ENCODE results near the gene CCDC83.

CCDC83 gene

GRCh38 chr11:85855341-85855656 lies at the start of gene CCDC83:
CCDC83 (plus strand) TSS chr11:85855383; CDS start chr11:85865124, 9,741 bp downstream.
- no peak for FAIRE-seq

GRCh38 chr11:85805387-85805786 lies 49.8 kb upstream of the CCDC83 start:
- no peak for FAIRE-seq

DNA sequence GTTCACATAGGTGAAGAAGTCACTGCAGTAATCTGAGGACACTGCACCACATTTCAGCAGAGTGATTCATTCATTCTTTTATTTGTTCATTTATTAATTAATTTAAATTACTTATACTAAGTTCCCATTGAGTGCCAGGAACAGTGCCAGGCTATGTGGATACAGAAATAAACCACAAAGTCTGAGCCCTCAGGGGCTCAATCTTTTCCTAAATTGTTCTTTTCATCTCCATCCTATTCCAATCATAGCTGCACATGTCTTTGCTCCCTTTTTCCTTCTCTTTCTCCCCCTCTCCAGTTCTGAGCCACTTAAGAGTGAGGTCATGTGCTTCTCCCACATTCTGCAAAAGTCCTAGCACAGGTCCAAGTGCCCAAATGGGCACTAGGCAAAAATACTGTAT lies 49.2 kb upstream of the CCDC83 start:
- FAIRE-seq: no peak

DNA sequence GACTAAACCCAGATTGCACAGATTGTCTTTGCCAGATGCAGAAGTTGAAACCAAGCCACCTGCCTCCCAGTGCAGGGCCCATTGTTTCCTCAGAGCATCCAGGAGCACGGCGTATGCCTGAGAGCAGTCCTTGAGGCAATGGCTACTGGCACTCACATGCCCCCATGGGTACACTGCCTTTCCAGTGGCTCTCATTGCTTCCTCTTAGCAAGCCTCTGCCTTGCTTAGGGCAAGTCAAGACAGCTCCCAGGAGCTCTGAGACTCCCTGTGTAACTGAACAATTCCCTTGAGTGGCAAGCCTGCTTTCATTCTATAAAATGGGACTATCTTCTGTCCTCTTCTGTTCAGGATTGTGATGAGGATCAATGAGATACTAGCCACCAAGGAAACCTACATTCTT lies 48.3 kb upstream of the CCDC83 start:
- FAIRE-seq: no peak

DNA sequence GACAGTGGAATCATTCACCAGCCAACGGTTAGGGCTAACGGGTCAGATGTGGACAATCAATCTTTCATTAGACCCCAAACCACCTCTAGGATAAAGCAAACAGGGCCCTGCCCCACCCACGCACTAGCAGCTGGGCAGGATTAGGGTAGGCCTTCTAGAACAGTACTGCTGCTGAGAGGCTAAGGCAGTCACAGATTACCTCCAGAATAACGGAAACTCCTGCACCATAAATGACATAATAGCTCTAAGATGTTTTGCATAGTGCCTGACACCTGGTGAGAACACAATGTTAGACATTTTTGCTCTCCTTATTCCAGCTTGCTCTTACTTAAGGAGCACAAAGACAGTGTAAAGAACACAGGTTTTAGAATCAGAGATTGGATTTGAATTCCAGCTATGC lies 46.0 kb upstream of the CCDC83 start:
- no peak for FAIRE-seq

- no peak for FAIRE-seq
Observed at GRCh38 chr11:85809863-85810262, 45.3 kb upstream of the CCDC83 start.

DNA sequence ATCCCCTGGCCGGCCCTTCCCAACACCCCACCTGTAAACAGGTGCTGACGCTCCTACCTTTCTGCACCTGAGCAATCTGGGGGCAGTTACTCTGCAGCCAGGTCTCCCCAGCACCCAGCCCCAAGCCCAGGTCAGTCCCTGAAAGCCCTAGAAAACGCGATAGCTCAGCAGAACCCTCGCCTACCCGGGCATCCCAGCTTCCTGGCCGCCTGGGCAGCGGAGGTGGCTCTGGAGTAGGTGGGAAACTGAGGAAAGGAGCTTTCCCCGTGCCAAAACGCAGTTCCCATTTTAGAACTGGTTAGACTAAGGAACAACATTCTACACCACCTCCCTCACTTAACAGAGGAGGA lies 44.7 kb upstream of the CCDC83 start:
- FAIRE-seq: no peak

DNA sequence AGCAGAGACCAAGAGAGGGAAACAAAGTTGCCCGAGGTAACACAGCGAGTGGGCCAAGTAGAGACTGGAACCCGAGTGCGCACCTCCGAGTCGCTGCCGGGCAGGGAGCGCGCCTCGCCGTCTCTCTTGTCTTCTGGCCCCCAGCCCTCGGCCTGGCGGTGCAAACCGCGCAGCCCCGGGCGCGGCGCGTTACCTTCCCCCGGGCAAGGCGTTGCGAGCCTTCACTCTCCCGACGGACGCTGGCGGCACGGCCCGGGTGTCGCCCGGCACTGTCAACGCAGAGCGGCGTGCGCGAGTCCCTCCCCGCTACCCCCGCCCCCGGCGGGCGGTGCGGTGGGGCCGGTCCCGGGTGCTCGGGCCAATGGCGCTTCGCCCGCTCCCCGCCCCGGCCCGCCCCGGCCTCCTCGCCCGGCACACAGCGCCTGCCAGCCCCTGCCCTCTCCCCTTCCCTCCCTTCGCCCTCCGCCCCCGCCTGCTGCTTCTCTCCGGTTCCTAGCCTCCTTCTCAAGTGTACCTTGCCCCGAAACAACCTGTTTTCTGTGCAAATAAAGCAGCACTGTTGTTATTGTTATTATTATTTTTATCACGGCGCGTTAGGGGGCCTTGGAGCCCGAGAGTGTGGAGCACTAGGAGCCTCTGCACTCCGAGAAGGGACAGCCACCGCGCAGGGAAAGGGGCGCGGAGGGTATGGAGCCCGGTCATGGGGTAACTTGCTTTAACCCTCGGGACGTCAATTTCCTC lies 44.1 kb upstream of the CCDC83 start, which contains the start of gene SYTL2:
Gene SYTL2 (minus strand): TSS at position 271 of the 741 bp plus-strand sequence. CDS start 53,416 bp downstream, outside the sequence.
- FAIRE-seq: no peak

DNA sequence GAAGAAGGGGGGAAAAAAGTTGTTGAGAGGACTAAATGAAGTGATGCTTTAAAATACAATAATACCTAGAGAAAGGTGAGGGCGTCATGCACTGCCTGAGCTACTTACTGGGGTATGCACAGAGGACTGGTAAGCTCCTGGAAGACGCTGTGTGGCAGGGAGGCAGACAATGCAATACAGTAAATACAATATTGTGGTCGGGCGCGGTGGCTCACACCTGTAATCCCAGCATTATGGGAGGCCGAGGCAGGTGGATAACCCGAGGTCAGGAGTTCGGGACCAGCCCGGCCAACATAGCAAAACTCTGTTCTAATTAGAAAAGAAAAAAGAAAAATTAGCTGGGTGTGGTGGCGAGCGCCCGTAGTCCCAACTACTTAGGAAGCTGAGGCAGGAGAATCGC lies 43.6 kb upstream of the CCDC83 start:
- no peak for FAIRE-seq

DNA sequence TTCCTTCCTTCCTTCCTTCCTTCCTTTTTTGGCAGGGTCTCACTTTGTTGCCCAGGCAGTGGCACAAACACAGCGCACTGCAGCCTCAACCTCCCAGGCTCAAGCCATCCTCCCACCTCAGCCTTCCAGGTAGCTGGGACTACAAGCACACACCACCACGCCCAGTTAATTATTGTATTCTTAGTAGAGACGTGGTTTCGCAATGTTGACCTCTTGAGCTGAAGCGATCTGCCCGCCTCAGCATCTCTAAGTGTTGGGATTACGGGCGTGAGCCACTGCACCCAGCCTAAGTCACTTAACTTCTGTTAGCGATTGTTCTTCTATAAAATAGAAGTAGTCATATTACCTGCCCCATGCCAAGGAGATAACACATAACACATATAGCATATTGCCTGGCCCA lies 41.5 kb upstream of the CCDC83 start:
- no peak for FAIRE-seq

GRCh38 chr11:85815186-85815931 lies 39.8 kb upstream of the CCDC83 start:
- FAIRE-seq: no peak

DNA sequence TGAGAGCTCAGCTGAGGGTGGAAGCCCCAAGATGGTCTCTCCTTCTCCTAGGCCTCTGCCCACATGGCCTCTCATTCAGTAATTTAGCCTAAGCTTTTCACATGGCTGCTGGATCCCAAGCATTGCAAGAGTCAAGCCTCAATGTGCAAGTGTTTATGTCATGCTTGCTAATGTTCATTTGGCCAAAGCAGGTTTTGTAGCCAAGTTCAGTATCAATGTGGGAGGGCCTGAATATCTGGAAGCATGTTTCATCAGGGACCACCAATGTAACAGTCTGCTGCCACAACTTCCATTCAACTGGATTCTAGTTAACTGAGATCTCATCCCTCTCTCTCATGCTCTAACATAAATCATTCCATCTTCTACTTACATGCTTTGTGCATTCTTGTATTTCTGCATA lies 35.7 kb upstream of the CCDC83 start:
- FAIRE-seq: no peak

GRCh38 chr11:85821636-85822035 lies 33.5 kb upstream of the CCDC83 start:
- no peak for FAIRE-seq

DNA sequence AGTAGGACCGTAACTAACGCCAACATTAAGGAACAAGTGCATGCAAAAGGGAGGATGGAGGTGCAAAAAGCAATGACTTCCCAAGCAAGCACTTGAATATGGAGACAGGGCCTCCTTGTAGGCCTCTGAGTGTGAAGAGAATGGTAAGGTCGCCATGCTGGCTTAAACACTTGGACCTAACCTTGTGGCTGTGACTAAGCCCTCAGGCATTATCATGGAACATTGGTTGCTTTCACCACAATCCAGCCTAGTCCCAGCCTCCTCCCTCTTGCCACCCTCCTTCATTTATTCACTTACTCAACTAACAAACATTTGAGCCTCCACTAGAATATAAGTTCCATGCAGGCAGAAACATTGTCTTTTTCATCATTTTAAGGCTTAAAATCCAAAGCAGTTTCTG lies 32.4 kb upstream of the CCDC83 start:
- no peak for FAIRE-seq

GRCh38 chr11:85823816-85824215 lies 31.4 kb upstream of the CCDC83 start:
- no peak for FAIRE-seq

GRCh38 chr11:85825616-85826015 lies 29.6 kb upstream of the CCDC83 start:
- no peak for FAIRE-seq

- no peak for FAIRE-seq
Observed at GRCh38 chr11:85826116-85826855, 28.9 kb upstream of the CCDC83 start.

DNA sequence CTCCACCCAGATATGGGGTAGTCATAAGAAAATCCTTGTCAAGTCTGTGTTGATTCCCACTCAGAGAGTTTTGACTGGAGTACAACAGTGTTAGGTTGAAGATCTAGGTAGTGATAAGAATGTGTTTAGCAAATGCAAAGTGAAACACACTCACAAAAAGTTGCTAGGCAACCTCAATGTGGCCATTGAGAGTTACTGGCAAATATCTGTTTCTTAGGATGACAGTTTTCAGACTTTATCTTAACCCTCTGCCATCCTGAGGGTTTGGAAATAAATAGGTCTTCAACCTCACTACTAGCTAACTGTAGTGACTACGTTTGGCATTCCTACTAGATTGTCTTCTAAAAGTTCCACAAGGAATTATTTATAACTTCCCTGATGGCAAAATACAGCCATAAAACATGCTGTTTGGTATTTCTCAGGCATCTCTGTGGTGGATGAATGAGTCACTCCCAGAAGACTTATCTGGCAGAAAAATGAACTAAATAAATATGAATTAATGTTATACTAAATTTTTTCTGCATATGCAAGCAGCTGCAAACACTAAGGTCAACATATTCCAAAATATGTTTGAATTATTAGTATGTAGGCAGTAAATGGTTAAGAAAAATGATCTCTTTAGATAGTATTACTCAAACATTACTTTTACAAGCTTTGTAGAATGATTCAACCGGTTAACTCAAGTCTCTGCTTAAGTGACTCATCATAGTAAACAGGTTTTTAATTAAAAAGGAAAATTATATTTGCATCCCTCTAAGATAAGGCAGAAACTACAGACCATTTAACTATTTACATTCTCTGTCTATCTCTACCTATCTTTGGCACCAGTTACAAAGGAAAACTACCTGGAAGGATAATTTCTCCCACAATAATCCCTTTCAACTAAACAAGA lies 27.2 kb upstream of the CCDC83 start:
- FAIRE-seq: no peak

- no peak for FAIRE-seq
Observed at GRCh38 chr11:85828640-85828978, 26.6 kb upstream of the CCDC83 start.

GRCh38 chr11:85829172-85829571 lies 26.0 kb upstream of the CCDC83 start:
- no peak for FAIRE-seq

DNA sequence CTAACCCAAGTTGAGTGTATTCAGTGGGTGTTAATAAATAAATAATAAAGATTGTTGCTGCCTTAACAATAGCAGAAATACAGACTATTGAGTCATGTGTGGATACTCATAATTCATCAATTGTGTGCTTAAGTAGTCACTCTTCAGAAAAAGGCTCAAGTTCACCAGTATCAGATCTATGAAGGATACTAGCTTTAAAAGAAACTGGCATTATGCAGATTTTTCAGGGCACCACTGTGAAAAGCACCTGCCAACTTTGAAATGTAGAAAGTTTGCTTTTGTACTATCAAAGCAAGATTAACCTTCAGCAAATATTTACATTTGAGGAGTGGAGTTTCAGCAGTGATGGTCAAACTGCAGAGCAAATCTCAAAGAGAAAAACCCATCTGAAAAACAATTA lies 24.1 kb upstream of the CCDC83 start:
- no peak for FAIRE-seq

DNA sequence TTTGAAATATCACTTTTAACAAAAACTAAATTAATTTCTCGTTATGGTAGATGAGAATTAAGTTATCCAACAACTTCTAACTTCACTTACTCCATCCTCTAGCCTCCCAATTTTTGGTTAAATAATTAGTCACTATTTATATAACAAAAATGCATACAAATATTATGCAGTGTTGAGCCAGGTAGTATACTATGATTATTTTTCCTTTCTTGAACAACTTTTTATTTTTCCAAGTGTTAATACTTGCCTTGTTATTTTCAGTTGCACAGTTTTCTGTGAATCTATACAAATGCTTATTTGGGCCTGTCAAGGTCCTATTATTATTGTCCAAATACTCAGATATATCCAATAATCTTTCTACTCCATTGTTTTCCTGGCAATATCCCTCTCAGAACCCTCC lies 19.9 kb upstream of the CCDC83 start:
- FAIRE-seq: no peak

- FAIRE-seq: no peak
Observed at GRCh38 chr11:85835729-85836128, 19.5 kb upstream of the CCDC83 start.
